Osteoblast (primary cell): ENCODE results near the gene ZDHHC3. TPM values are rescaled to one million over a fixed set of nuclear protein-coding genes. Genes with fewer than 3 reads are reported as not detected.

ENCODE experiments used
- DNase-seq: peaks from one replicate; pipeline ENCODE4 v3.0.0; 2011; ENCODE audit warnings: low spot score, mixed read lengths; ENCODE audit not compliant: insufficient read length; ENCODE audit errors: missing footprints
- H2AFZ ChIP-seq: 2 replicates; pipeline ENCODE4 v1.6.0; 2011; ENCODE audit warnings: mild to moderate bottlenecking, low read length
- H3K27ac ChIP-seq: 2 replicates; pipeline ENCODE4 v1.5.1; 2011; ENCODE audit warnings: mild to moderate bottlenecking, low read depth, low read length, moderate library complexity
- H3K27me3 ChIP-seq: 2 replicates; pipeline ENCODE4 v1.6.0; 2012; ENCODE audit warnings: mild to moderate bottlenecking, control low read depth, inconsistent platforms, low read length, moderate library complexity; ENCODE audit not compliant: insufficient read depth
- H3K36me3 ChIP-seq: 2 replicates; pipeline ENCODE4 v1.5.1; 2011; ENCODE audit warnings: mild to moderate bottlenecking, low read length, control low read depth, moderate library complexity; ENCODE audit not compliant: insufficient read depth
- H3K4me1 ChIP-seq: 2 replicates; pipeline ENCODE4 v1.5.1; 2011; ENCODE audit warnings: mild to moderate bottlenecking, low read length, control low read depth, moderate library complexity; ENCODE audit not compliant: insufficient read depth
- H3K4me2 ChIP-seq: 2 replicates; pipeline ENCODE4 v1.6.0; 2011; ENCODE audit warnings: mild to moderate bottlenecking, low read length; ENCODE audit not compliant: insufficient read depth
- H3K4me3 ChIP-seq: fragments of 200-600 bp; sonication (generic); 3 replicates; pipeline ENCODE4 v1.5.1; 2012; ENCODE audit warnings: mild to moderate bottlenecking, low read length, inconsistent platforms; ENCODE audit not compliant: insufficient read depth
- H3K79me2 ChIP-seq: 2 replicates; pipeline ENCODE4 v1.6.0; 2012; ENCODE audit warnings: mild to moderate bottlenecking, low read length, control low read depth, inconsistent platforms; ENCODE audit not compliant: insufficient read depth
- H3K9me3 ChIP-seq: 2 replicates; pipeline ENCODE4 v1.5.1; 2011; ENCODE audit warnings: low read depth, low read length, control low read depth
- H4K20me1 ChIP-seq: 2 replicates; pipeline ENCODE4 v1.6.0; 2012; ENCODE audit warnings: mild to moderate bottlenecking, low read length, control low read depth; ENCODE audit not compliant: insufficient read depth
- total RNA-seq: library from RNA; depleted of rRNA; stranded (reverse); fragments of >200 nt; gene quantifications from 2 replicates; pipeline ENCODE4 v1.2.3, GENCODE V29; 2012
- TF ChIP-seq, protein P1 (sequence below): IDR thresholded peaks from 2 replicates; pipeline ENCODE4 v1.5.1; 2011; ENCODE audit warnings: mild to moderate bottlenecking, low read depth, low read length, moderate library complexity; ENCODE audit errors: extremely low read depth

ZDHHC3 gene
- total RNA-seq, 1 donor = 61.2 TPM

DNA sequence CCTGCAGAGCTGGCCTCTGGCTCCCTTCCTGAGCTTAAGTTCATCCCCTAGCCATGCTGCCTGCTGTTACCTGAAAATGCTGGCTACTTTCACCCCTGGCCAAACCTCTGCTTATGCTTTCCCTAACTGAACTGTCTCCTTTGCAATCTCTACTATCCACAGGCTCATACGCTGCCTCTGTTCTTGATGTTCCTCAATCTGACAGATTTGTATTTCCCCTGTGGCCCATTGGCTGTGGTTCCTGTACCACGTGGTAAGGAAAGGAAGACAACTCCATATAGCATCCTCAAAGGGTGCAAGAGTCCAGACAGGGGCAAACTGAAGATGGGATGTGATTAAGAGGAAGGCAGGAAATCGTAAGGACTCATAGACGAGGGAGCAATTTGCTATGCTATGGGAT is 68.4 kb downstream of the ZDHHC3 start:
- no peaks in the 10 kb centered on the region for H4K20me1 ChIP-seq
- H3K27ac ChIP-seq = no peak overlapping the region
- no peak for DNase-seq
- H3K27me3 ChIP-seq = peaks cover 16% of the 10 kb centered on the region
- no peaks in the 10 kb centered on the region for H3K36me3 ChIP-seq
- H2AFZ ChIP-seq = no peak overlapping the region
- TF ChIP-seq, protein P1, sequence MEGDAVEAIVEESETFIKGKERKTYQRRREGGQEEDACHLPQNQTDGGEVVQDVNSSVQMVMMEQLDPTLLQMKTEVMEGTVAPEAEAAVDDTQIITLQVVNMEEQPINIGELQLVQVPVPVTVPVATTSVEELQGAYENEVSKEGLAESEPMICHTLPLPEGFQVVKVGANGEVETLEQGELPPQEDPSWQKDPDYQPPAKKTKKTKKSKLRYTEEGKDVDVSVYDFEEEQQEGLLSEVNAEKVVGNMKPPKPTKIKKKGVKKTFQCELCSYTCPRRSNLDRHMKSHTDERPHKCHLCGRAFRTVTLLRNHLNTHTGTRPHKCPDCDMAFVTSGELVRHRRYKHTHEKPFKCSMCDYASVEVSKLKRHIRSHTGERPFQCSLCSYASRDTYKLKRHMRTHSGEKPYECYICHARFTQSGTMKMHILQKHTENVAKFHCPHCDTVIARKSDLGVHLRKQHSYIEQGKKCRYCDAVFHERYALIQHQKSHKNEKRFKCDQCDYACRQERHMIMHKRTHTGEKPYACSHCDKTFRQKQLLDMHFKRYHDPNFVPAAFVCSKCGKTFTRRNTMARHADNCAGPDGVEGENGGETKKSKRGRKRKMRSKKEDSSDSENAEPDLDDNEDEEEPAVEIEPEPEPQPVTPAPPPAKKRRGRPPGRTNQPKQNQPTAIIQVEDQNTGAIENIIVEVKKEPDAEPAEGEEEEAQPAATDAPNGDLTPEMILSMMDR = no peak
- no peak overlapping the region for H3K4me2 ChIP-seq
- no peaks in the 10 kb centered on the region for H3K79me2 ChIP-seq
- H3K4me3 ChIP-seq = no peak overlapping the region
- no peaks in the 10 kb centered on the region for H3K4me1 ChIP-seq
- peaks cover 2% of the 10 kb centered on the region for H3K9me3 ChIP-seq

DNA sequence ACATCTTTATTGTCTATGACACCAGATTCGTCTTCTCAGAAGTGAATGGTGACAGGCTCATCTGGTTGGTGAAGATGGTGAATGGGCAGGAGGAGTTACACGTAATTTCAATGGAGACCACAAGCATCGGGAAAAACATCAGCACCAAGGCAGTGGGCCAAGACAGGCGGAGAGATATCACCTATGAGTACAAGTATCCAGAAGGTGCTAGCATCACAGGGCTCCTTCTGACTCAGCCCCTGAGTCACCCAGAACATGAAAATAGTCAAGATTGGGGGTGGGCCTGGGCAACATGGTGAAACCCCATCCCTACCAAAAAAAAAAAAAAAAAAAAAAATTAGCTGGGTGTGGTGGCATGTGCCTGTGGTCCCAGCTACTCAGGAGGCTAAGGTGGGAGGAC is 69.0 kb downstream of the ZDHHC3 start:
- TF ChIP-seq, protein P1 = no peak
- Histone ChIP-seq H3K4me1 (no peaks in the 10 kb centered on the region), H3K9me3 (peaks cover 2% of the 10 kb centered on the region), H3K4me2 (no peak overlapping the region), H3K27me3 (peaks cover 16% of the 10 kb centered on the region), H2AFZ (no peak overlapping the region), H3K79me2 (no peaks in the 10 kb centered on the region), H4K20me1 (no peaks in the 10 kb centered on the region), H3K4me3 (no peak overlapping the region), H3K27ac (no peak overlapping the region), H3K36me3 (no peaks in the 10 kb centered on the region)
- no peak for DNase-seq

DNA sequence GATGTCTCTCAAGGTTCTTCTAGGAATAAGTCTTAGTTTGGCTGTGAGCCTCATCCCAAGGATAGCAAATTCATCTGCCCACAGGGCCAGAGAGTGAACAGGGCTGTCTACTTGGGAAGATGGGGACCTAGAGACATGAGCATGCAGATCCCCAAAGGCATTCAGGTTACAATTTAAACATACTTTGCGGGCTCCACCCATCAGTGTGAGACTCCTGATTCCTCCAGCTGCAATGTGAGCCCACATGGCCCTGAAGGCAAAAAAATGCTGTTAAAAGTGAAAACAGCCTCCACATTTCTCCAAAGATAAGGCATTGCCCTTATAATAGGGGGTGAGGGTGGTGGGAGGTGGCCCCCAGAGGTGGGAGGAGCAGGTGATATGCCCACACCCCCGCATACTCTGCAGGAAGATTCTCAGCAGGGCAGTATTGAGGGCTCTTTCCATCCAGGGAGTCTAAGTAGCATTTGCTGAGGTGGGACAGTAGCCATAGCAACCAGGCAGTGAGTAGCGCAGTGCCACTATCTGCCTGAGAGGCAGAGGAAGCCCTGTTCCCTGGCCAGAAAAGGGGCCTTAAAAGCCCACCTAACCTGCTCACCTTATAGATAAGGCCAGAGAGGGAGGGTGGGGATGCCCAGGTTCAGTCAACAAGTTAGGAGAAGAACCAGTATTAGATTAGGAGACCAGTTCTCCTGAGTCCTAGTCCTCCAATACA is 70.4 kb downstream of the ZDHHC3 start:
- no peak overlapping the region for H2AFZ ChIP-seq
- no peak overlapping the region for H3K27ac ChIP-seq
- TF ChIP-seq, protein P1 = no peak
- peaks cover 16% of the 10 kb centered on the region for H3K27me3 ChIP-seq
- no peaks in the 10 kb centered on the region for H4K20me1 ChIP-seq
- no peaks in the 10 kb centered on the region for H3K79me2 ChIP-seq
- no peak overlapping the region for H3K4me2 ChIP-seq
- no peak overlapping the region for H3K4me3 ChIP-seq
- H3K36me3 ChIP-seq = no peaks in the 10 kb centered on the region
- H3K9me3 ChIP-seq = no peaks in the 10 kb centered on the region
- DNase-seq = no peak
- H3K4me1 ChIP-seq = no peaks in the 10 kb centered on the region

DNA sequence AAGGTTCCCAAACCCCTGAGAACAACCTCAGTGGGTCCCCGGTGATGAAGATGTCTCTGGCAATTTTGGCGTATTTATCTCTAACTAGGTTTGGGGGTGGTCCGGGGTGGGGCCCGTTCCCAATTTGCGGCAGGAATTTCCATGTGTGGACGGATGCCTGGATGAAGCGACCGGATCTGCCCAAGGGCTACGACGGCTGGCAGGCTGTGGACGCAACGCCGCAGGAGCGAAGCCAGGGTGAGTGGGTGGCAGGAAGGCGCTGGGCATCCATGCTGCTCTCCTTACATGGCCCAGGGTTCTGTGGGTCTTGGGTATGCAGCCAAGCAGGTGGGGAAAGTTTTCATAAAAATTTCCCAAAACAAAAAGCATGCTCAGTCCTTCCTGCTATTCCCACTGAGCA is 72.2 kb downstream of the ZDHHC3 start:
- H2AFZ ChIP-seq = no peak overlapping the region
- peaks cover 10% of the 10 kb centered on the region for H3K27me3 ChIP-seq
- DNase-seq = no peak
- H3K27ac ChIP-seq = no peak overlapping the region
- no peak overlapping the region for H3K4me3 ChIP-seq
- H3K9me3 ChIP-seq = no peaks in the 10 kb centered on the region
- H3K36me3 ChIP-seq = no peaks in the 10 kb centered on the region
- H3K79me2 ChIP-seq = no peaks in the 10 kb centered on the region
- H3K4me2 ChIP-seq = no peak overlapping the region
- H3K4me1 ChIP-seq = no peaks in the 10 kb centered on the region
- H4K20me1 ChIP-seq = no peaks in the 10 kb centered on the region
- TF ChIP-seq, protein P1 = no peak
